Urinary bladder (tissue), 4 donors: Measurements from ENCODE around the gene TNIP2. TPM values are rescaled to one million over a fixed set of nuclear protein-coding genes. Genes with fewer than 3 reads are reported as not detected.
A peak's percentile ranks its signal among the peaks of the same experiment; 100 is the strongest.
"Not testable (repeated sequence)": the region's sequence is repeated elsewhere in the genome, so short reads cannot be mapped to it uniquely, and the experiment has no call there.

Source experiments
- DNase-seq: peaks from one replicate; pipeline ENCODE4 v3.0.0-alpha.2; 2015; ENCODE audit errors: extremely low spot score
- H3K27ac ChIP-seq: one replicate; pipeline ENCODE4 v1.5.1; 2013; ENCODE audit warnings: low read depth, mild to moderate bottlenecking, moderate library complexity
- H3K36me3 ChIP-seq: one replicate; pipeline ENCODE4 v1.6.1; 2013; ENCODE audit warnings: mild to moderate bottlenecking, moderate library complexity; ENCODE audit not compliant: insufficient read depth
- H3K4me1 ChIP-seq: one replicate; pipeline ENCODE4 v1.6.1; 2013; ENCODE audit warnings: mild to moderate bottlenecking, moderate library complexity; ENCODE audit not compliant: insufficient read depth
- H3K4me3 ChIP-seq: one replicate; pipeline ENCODE4 v1.5.1; 2013; ENCODE audit warnings: low read depth, low read length
- WGBS: extraction: QIAGEN DNeasy Blood & Tissue Kit; methylation state at CpG from one replicate; pipeline ENCODE4 v1.1.7; 2013; 5-methylcytosine and 5-hydroxymethylcytosine counted together
- polyA plus RNA-seq: library from polyadenylated mRNA; stranded (reverse); fragments of 200-250 nt; gene quantifications from one replicate; pipeline ENCODE4 v1.2.3, GENCODE V29; 2013
- total RNA-seq: library from RNA; depleted of rRNA; stranded (reverse); fragments of >200 nt; gene quantifications from one replicate; pipeline ENCODE4 v1.2.3, GENCODE V29; 2014
- donor health status: healthy with polysubstance abuse.
- donor health status: healthy.

Gene TNIP2
- total and polyA plus RNA-seq, 2 donors, result 13.1 to 49.8 TPM

DNA sequence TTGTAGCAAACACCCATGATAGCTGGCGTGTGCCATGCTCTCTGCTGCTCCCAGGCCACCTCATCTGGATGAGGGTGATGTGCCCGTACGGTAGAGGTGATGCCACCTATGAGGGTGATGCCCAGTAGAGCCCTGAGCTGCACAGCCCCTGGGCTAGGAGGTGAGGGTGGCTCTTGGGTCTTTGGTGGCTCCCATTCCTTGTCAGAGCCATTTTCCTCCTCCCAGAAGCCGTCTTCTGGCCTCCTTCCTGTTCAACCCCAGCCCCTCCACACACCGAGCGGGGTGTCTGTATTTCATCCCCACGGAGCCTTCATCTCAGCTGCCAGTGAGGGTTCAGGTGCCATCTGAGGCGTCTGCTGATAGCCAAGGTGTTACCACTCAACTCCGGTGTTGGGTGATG lies 12.0 kb upstream of the TNIP2 start:
- no peak for DNase-seq
- no peaks in the 10 kb centered on the region for H3K36me3 ChIP-seq
- no peak overlapping the region for H3K27ac ChIP-seq
- no peak overlapping the region for H3K4me3 ChIP-seq
- 84% methylated on average over 9 of the region's 9 CpGs for WGBS
- no peaks in the 10 kb centered on the region for H3K4me1 ChIP-seq

GRCh38 chr4:2767705-2768074 lies 11.6 kb upstream of the TNIP2 start:
- H3K36me3 ChIP-seq, result no peaks in the 10 kb centered on the region
- DNase-seq, result no peak
- WGBS, result 73% methylated on average over 11 of the region's 11 CpGs
- H3K27ac ChIP-seq, result no peak overlapping the region
- H3K4me3 ChIP-seq, result no peak overlapping the region
- H3K4me1 ChIP-seq, result no peaks in the 10 kb centered on the region

DNA sequence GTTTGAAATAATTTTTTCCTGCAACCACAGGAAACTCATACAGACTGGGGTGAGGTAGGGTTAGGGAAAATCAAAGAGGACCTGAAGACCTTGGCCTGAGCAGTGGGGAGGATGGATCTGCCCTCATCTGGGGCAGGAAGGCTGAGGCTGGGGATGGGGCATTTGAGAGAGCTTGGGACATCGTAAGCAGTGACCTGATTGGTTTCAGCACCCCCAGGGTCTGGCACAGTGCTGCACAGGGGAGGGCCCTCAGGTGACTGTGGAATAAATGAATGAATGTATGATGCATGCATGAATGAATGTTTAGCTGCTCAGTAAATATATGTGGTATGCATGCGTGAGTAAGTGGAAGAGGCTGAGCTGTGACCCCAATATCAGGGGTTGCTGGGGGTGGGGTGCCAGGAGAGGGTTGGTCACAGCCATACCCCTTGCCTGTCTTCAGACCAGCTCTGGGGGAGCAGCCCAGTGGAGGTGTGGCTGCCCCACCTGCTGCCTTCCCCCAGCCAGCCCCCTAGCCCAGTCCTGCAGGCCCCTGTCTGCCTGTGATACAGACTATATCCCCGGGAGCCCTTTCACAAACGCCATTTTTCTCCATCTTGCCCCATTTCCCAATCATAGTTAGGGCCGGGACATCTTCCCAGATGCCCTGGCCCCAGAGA lies 11.0 kb upstream of the TNIP2 start:
- Histone ChIP-seq H3K36me3 (no peaks in the 10 kb centered on the region), H3K27ac (no peak overlapping the region), H3K4me1 (no peaks in the 10 kb centered on the region), H3K4me3 (no peak overlapping the region)
- DNase-seq, result no peak
- 87% methylated on average over 5 of the region's 5 CpGs for WGBS

GRCh38 chr4:2765832-2766526 lies 9.8 kb upstream of the TNIP2 start:
- H3K4me3 ChIP-seq, result no peak overlapping the region
- no peaks in the 10 kb centered on the region for H3K36me3 ChIP-seq
- no peak overlapping the region for H3K27ac ChIP-seq
- DNase-seq, result no peak
- WGBS, result 93% methylated on average over 12 of the region's 12 CpGs
- no peaks in the 10 kb centered on the region for H3K4me1 ChIP-seq

GRCh38 chr4:2763511-2763967 lies 7.4 kb upstream of the TNIP2 start:
- WGBS, result 44% methylated on average over 23 of the region's 23 CpGs
- H3K27ac ChIP-seq, result no peak overlapping the region
- H3K4me3 ChIP-seq, result peak overlapping the region; percentile 37
- DNase-seq, result no peak
- H3K36me3 ChIP-seq, result no peaks in the 10 kb centered on the region
- no peaks in the 10 kb centered on the region for H3K4me1 ChIP-seq

GRCh38 chr4:2762486-2763370 lies 6.6 kb upstream of the TNIP2 start:
- 95% methylated on average over 41 of the region's 42 CpGs for WGBS
- not testable (repeated sequence) for H3K36me3 ChIP-seq, H3K27ac ChIP-seq, H3K4me1 ChIP-seq, H3K4me3 ChIP-seq, DNase-seq

DNA sequence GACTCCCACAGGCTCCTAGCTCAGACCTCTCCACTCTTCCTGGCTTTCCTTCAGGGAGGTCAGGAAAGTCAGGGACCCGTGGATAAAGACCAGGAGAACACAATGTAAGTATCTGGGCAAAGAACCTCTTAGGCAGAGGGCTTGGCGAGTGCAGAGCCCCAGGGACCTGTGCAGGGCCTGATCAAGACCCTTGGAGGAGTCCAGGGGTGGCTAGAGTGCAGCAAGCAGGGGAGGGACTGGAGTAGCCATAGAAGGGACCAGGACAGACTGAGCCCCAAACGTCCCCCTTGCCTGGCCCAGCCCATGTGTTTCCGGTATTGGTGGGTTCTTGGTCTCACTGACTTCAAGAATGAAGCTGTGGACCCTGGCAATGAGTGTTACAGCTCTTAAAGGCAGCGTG lies 5.9 kb upstream of the TNIP2 start:
- Histone ChIP-seq H3K4me3 (no peak overlapping the region), H3K27ac (no peak overlapping the region), H3K4me1 (no peaks in the 10 kb centered on the region), H3K36me3 (no peaks in the 10 kb centered on the region)
- DNase-seq, result no peak
- WGBS, result 73% methylated on average over 5 of the region's 5 CpGs

DNA sequence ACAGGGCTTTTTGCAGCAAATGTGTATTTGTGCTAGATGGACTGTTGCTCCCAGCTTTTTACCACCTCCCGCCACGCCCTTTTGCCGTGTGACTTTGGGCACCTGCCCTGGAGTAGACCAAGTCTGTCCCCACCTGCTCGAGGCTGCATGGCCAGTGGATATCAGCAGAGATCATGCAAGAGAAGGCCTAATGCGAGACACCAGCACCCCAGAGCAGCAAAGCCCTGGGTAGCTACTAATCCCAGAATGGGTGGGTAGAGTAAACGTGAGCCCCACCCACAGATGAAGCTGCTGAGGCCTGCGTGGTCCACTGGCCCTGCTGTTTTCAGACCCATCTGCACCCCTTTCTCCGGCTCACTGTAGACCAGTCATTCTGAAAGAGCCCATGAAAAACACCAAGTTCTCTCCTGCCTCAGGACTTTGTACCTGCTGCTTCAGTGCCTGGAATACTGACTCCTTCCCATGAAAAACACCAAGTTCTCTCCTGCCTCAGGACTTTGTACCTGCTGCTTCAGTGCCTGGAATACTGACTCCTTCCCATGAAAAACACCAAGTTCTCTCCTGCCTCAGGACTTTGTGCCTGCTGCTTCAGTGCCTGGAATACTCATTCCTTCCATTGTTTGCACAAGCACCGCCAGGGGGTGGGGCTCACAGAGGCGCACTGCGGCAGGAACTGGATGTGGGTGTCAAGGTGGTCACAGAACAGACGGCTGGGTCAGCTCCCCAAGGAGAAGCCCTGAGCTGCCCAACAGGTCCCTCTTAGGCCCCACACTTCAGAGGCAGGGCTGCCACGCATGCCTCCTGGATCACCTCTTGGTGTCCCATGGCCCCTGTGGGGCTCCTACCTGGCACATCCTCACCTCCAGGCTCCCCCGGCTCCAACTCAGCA lies 5.1 kb upstream of the TNIP2 start:
- Histone ChIP-seq H3K4me3 (no peak overlapping the region), H3K4me1 (no peaks in the 10 kb centered on the region), H3K27ac (no peak overlapping the region), H3K36me3 (no peaks in the 10 kb centered on the region)
- WGBS, result 74% methylated on average over 14 of the region's 14 CpGs
- no peak for DNase-seq

DNA sequence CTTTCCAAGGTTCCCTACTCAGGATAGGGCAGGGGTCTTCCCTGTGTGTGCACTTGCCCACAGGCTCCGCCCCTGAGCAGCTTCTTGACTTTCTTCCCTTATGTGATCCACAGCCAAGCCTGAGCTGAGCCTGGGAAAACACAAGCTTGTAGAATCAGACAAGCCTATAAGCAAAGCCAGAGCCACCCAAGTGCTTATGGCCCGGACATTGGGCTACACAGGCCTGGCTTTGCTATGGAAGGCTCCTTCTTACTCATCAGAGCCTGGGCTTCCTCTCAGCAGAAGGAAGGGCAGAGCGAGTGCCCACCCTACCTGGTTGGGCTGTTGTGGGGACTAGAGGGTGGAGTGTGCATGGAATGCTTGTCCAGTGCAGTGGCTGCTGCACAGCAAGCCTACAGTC lies 1.3 kb upstream of the TNIP2 start:
- Histone ChIP-seq H3K4me3 (no peak overlapping the region), H3K27ac (no peak overlapping the region), H3K36me3 (no peaks in the 10 kb centered on the region), H3K4me1 (peaks cover 2% of the 10 kb centered on the region)
- DNase-seq, result no peak
- WGBS, result 82% methylated on average over 3 of the region's 3 CpGs

DNA sequence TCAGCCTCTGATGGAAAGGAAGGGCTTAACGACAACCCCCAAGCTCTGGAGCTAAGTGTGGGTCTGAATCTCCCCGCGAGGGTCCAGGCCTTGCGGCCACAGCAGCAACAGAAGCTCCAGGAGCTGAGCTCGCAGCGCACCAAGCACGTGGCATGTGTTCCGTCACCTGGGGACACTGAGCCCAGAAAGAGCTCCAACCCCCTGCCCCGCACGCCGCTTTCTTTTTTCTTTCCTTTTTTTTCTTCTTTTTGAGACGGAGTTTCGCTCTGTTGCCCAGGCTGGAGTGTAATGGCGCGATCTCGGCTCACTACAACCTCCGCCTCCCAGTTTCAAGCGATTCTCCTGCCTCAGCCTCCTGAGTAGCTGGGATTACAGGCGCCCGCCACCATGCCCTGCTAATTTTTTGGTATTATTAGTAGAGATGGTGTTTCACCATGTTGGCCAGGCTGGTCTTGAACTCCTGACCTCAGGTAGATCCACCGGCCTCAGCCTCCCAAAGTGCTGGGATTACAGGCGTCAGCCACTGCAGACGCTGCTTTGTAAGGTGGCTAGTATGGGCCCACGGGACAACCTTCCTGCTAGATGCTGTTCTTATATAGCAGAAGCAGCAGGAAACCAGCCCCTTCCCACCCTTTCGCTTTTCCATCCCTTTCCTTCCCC lies 685 bp upstream of the TNIP2 start:
- H3K36me3 ChIP-seq, result no peaks in the 10 kb centered on the region
- H3K27ac ChIP-seq, result peak overlapping the region; percentile 6
- no peak for DNase-seq
- 68% methylated on average over 25 of the region's 25 CpGs for WGBS
- H3K4me1 ChIP-seq, result peaks cover 2% of the 10 kb centered on the region
- H3K4me3 ChIP-seq, result peak overlapping the region; percentile 18

DNA sequence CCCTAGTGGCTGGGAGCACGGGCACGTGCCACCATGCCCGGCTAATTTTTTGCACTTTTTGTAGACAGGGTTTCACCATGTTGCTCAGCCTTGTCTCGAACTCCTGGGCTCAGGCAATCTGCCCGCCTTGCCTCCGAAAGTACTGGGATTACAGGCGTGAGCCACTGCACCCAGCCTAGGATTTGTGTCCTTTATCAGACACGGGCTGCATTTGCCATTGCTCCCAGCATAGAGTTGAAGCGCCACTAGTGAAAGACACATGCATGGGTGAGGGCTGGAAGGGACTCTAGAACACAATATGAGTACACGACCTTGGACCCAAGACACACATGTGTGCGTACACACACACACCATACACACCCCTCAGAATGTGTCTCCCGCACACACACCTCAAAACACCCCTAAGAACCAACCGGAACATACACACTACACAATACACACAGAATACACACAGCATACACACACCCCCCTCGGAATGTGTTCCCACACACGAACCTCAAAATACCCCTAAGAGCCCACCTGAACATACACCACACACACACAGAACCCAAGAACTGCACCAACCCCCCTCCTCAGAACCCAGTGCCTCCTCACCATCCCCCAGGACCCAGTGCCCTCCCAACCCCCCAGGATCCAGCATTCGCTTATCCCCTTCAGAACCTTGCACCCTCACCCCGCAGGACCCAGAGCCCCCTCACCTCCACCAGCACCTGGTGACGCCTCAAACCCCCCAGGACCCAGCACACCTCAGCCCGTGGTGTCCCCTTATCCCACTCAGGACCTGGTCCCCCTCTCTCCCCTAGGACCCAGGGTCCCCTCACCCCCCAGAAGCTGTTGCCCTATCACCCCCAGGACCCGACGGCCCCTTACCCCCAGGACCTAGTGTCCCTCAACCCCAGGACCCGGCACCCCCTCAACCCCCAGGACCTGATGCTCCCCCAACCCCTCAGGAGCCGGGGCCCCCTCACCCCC lies 1.0 kb downstream of the TNIP2 start:
- Histone ChIP-seq H3K4me1 (peaks cover 2% of the 10 kb centered on the region), H3K36me3 (no peaks in the 10 kb centered on the region), H3K4me3 (peak overlapping the region; percentile 94), H3K27ac (no peak overlapping the region)
- no peak for DNase-seq
- 60% methylated on average over 23 of the region's 23 CpGs for WGBS

DNA sequence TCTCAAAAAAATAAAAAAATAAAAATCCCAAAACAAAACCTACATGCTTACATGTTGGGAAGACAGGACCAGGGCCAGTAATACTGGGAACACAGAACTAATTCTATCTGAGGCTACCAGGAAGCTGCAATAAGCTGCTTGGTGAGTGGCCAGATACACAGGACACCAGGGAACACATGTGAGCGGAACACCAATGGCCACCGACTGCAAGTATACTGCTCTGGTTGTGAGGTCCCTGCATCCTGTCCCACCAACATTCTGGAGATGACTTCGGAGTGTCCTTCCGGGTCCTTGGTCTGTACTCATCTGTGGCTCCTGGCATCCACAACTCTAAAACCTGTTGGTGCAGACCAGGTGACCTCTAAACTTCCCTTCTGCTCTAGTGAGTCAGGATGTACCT lies 2.7 kb downstream of the TNIP2 start:
- H3K4me3 ChIP-seq, result no peak overlapping the region
- DNase-seq, result no peak
- H3K4me1 ChIP-seq, result peaks cover 2% of the 10 kb centered on the region
- no peak overlapping the region for H3K27ac ChIP-seq
- WGBS, result 88% methylated on average over 4 of the region's 4 CpGs
- no peaks in the 10 kb centered on the region for H3K36me3 ChIP-seq
